Epithelial cell of proximal tubule (primary cell): Measurements from ENCODE around the gene P2RY12. TPM values are rescaled to one million over a fixed set of nuclear protein-coding genes. Genes with fewer than 3 reads are reported as not detected.

Experiments used
- DNase-seq: peaks from one replicate; pipeline ENCODE4 v3.0.0-alpha.2; 2011; ENCODE audit warnings: low read depth
- H3K4me3 ChIP-seq: 2 replicates; pipeline ENCODE4 v1.5.1; 2011; ENCODE audit warnings: low read depth, mild to moderate bottlenecking, low read length
- total RNA-seq: library from RNA; depleted of rRNA; stranded (reverse); fragments of >200 nt; gene quantifications from 2 replicates; pipeline ENCODE4 v1.2.3, GENCODE V29; 2015
- TF ChIP-seq, protein P1 (sequence below): conservative IDR thresholded peaks from 2 replicates; pipeline ENCODE4 v1.5.1; 2012; ENCODE audit warnings: low read depth, mild to moderate bottlenecking, low read length

P2RY12 gene
- total RNA-seq, 1 donor from 2014 or later = not detected

DNA sequence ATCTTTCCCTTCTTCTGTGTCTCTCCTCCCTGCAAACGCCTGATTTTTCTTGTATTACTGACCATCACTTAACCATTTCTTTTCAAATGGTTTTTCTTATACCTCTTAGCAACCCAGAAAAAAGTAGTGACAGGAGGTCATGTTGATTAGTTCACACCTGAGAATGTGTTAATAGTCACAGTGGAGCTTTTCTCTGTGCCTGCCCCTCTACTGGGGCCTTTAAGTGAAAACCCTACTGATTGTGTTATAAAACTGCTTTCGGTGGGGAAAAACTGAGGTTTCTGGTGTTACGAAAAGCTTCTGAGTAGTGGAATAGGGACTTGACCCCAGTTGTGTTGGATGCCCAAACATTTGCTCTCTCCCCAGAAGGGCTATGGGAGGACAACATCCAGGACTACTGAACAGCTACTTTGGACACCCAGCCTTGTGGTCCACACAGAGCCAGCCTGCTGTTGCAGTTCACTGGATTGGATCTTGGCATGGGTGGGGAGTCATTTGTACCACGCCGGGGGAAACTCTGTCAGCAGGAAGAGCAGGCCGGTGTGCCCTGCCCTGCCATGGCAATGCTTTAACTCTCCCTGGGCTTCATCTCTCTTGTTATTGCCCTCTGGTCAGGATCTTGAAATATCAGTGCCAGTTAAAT lies 78.3 kb downstream of the P2RY12 start:
- no peak overlapping the region for H3K4me3 ChIP-seq
- DNase-seq = no peak
- TF ChIP-seq, protein P1, sequence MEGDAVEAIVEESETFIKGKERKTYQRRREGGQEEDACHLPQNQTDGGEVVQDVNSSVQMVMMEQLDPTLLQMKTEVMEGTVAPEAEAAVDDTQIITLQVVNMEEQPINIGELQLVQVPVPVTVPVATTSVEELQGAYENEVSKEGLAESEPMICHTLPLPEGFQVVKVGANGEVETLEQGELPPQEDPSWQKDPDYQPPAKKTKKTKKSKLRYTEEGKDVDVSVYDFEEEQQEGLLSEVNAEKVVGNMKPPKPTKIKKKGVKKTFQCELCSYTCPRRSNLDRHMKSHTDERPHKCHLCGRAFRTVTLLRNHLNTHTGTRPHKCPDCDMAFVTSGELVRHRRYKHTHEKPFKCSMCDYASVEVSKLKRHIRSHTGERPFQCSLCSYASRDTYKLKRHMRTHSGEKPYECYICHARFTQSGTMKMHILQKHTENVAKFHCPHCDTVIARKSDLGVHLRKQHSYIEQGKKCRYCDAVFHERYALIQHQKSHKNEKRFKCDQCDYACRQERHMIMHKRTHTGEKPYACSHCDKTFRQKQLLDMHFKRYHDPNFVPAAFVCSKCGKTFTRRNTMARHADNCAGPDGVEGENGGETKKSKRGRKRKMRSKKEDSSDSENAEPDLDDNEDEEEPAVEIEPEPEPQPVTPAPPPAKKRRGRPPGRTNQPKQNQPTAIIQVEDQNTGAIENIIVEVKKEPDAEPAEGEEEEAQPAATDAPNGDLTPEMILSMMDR = no peak

DNA sequence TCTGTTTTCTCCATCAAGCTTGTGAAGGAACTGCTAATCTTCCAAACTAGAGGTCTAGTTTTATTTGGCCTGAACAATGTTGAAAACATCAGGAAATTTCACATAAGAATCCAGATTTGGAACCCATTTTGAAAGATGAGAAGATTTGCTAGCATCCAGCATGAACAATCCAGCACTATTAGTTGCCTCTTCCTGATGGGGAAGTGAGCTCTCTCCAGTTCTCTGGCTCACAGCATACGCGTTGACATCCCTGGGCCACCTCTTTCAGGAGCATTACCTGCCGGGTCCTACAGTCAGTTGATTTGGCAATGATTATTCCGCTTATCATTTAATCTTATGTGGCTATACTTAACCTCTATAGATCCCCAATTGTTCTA lies 78.8 kb downstream of the P2RY12 start:
- H3K4me3 ChIP-seq = no peak overlapping the region
- TF ChIP-seq, protein P1 = no peak

DNA sequence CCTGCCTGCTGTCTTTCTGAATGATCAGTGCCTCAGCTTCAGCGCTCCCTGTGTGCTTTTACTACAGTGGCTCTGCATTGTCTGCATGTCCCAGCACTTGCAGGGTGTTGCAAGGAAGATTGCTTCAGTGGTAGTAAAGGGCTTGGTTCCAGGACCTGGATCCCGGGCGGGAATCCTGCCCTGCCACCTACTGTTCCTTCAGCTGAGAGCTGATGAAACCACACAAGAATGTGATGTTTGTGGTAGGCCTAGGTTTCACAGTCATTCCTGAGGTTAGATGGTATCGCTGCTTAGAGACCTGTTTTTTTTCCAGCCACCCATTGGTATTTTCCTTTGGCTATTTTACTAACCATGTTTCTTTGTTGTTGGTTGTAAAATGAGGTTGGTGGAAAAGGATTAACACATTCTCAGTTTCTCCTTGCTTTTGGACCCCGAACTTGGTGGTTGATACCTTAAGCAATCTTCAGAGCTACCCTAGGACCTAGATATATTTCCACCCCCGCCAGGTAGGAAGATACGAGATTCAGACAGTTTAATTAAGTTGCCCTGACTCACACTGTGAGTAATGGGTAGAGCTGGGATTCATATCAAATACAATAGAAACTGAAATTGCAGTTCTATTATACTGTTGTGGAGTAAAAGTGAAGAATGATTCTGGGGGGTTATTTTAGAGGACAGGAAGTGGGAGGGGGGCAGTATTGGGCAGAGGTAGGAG lies 79.3 kb downstream of the P2RY12 start:
- DNase-seq = peak; percentile 98
- H3K4me3 ChIP-seq = peak overlapping the region; percentile 21

More for the DNA sequence above, 78.8 kb downstream of the P2RY12 start:
- DNase-seq = no peak

DNA sequence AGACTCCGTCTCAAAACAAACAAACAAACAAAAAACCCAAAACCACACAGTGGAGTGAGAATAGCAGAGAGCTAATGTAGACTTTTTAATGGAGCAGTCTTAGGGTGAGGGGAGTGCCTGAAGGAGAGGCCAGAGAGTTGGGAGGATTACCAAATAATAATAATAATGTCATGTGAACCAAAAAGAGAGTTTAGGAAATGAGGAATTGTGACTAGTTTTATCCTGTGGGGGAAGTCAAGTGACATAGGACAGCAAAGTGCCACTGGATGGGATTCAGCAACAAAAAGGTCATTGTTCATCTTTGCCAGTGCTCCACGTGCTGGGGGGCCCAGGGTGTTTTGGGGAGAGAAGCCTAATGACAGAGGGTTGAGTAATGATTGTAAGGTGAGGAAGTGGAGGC lies 80.8 kb downstream of the P2RY12 start:
- TF ChIP-seq, protein P1 = no peak
- H3K4me3 ChIP-seq = no peak overlapping the region
- DNase-seq = no peak

More for the DNA sequence above, 79.3 kb downstream of the P2RY12 start:
- TF ChIP-seq, protein P1 = peak; percentile 39

DNA sequence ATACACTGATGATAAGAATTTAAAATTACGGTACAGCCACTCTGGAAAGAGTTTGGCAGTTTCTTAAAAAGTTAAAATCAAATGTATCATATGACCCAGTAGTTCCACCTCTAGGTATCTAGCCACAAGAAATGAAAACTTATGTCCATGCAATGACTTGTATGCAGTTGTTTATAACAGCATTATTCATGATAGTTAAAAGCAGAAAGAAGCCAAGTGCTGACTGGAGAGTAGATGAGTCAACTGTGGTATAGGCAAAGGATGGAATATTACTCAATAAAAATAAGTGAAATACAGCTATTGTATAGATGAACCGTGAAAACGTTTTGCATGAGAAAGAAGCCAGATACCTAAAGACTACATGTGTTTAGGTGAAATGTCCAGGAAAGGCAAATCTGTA lies 82.8 kb downstream of the P2RY12 start:
- no peak for DNase-seq
- no peak overlapping the region for H3K4me3 ChIP-seq
- TF ChIP-seq, protein P1 = no peak

DNA sequence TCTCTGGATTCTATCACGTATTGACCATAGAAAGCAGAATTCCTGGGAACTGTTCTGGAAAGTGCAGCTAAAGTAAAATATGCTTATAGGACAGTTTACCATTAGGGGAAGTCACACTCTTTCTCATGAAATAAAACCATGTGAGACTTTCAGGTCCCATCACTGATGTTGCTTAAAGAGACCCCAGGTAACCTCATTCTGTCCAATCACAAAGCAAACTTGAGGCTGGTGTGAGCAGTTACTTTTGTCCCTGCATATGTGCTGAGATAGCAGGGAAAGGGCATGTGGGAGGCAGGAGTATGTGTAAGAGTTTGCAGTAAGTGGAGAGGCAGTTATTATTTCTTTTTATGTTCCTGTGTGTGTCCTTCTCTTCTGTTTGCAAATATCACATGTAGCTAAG lies 84.0 kb downstream of the P2RY12 start:
- H3K4me3 ChIP-seq = no peak overlapping the region
- DNase-seq = no peak
- TF ChIP-seq, protein P1 = no peak

DNA sequence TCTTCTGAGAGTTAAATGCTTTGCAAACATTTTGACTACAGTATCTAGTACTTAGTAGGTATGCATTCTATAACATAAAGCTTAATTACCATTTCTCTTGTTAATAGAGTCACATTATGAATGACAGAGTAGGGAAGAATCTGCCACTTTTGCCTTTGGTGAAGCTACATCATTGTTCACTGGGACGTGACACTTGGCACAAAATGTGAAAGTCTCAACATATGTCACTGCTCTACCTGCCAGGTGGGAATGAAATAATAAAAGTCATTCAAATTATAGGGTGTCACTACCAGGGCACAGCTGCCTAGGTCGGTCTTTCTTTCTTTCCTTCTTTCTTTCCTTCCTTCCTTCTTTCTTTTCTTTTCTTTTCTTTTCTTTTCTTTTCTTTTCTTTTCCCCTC lies 85.5 kb downstream of the P2RY12 start:
- H3K4me3 ChIP-seq = no peak overlapping the region
- TF ChIP-seq, protein P1 = no peak
- DNase-seq = no peak
